ENCODE results near the gene ATXN7L1. TPM values are rescaled to one million over a fixed set of nuclear protein-coding genes. Genes with fewer than 3 reads are reported as not detected.
A peak's percentile ranks its signal among the peaks of the same experiment; 100 is the strongest.

The ATXN7L1 gene
- total RNA-seq, 2 experiments from 2014 or later = 3.7 to 4.4 TPM

GRCh38 chr7:105815576-105815975 lies 60.8 kb downstream of the ATXN7L1 start:
- peaks cover 3% of the 10 kb centered on the region for H3K36me3 Mint-ChIP-seq
- no peak overlapping the region for H3K27ac Mint-ChIP-seq
- no peaks in the 10 kb centered on the region for H3K27me3 Mint-ChIP-seq
- peaks cover 10% of the 10 kb centered on the region for H3K4me1 Mint-ChIP-seq
- no peak overlapping the region for H3K4me3 Mint-ChIP-seq
- H3K9me3 Mint-ChIP-seq = no peaks in the 10 kb centered on the region
- DNase-seq = no peak

GRCh38 chr7:105814481-105814880 lies 61.9 kb downstream of the ATXN7L1 start:
- Mint-ChIP-seq H3K36me3 (peaks cover 11% of the 10 kb centered on the region), H3K9me3 (peaks cover 4% of the 10 kb centered on the region), H3K27me3 (no peaks in the 10 kb centered on the region), H3K27ac (no peak overlapping the region), H3K4me3 (no peak overlapping the region), H3K4me1 (peaks cover 21% of the 10 kb centered on the region)
- DNase-seq = no peak

GRCh38 chr7:105811189-105811847 lies 65.1 kb downstream of the ATXN7L1 start:
- H3K27ac Mint-ChIP-seq = no peak overlapping the region
- peaks cover 4% of the 10 kb centered on the region for H3K9me3 Mint-ChIP-seq
- no peak overlapping the region for H3K4me3 Mint-ChIP-seq
- peaks cover 11% of the 10 kb centered on the region for H3K36me3 Mint-ChIP-seq
- DNase-seq = no peak
- H3K27me3 Mint-ChIP-seq = no peaks in the 10 kb centered on the region
- peaks cover 51% of the 10 kb centered on the region for H3K4me1 Mint-ChIP-seq

GRCh38 chr7:105810556-105810955 lies 65.8 kb downstream of the ATXN7L1 start:
- Mint-ChIP-seq H3K9me3 (peaks cover 4% of the 10 kb centered on the region), H3K4me1 (peaks cover 59% of the 10 kb centered on the region), H3K27ac (peak overlapping the region; percentile 71), H3K4me3 (no peak overlapping the region), H3K27me3 (no peaks in the 10 kb centered on the region), H3K36me3 (peaks cover 11% of the 10 kb centered on the region)
- no peak for DNase-seq

GRCh38 chr7:105808703-105809590 lies 67.5 kb downstream of the ATXN7L1 start:
- peak; percentile 84 for DNase-seq
- peaks cover 57% of the 10 kb centered on the region for H3K4me1 Mint-ChIP-seq
- H3K9me3 Mint-ChIP-seq = peaks cover 4% of the 10 kb centered on the region
- peak overlapping the region; percentile 23 for H3K4me3 Mint-ChIP-seq
- H3K27me3 Mint-ChIP-seq = no peaks in the 10 kb centered on the region
- peak overlapping the region; percentile 84 for H3K27ac Mint-ChIP-seq
- H3K36me3 Mint-ChIP-seq = peaks cover 11% of the 10 kb centered on the region

GRCh38 chr7:105808209-105808608 lies 68.2 kb downstream of the ATXN7L1 start:
- Mint-ChIP-seq H3K36me3 (peaks cover 10% of the 10 kb centered on the region), H3K4me1 (peaks cover 57% of the 10 kb centered on the region), H3K27ac (peak overlapping the region; percentile 84), H3K27me3 (no peaks in the 10 kb centered on the region), H3K9me3 (peaks cover 4% of the 10 kb centered on the region), H3K4me3 (peak overlapping the region; percentile 23)
- no peak for DNase-seq

GRCh38 chr7:105807448-105807762 lies 69.0 kb downstream of the ATXN7L1 start:
- peaks cover 61% of the 10 kb centered on the region for H3K4me1 Mint-ChIP-seq
- peaks cover 4% of the 10 kb centered on the region for H3K9me3 Mint-ChIP-seq
- no peaks in the 10 kb centered on the region for H3K27me3 Mint-ChIP-seq
- DNase-seq = no peak
- H3K36me3 Mint-ChIP-seq = peaks cover 10% of the 10 kb centered on the region
- peak overlapping the region; percentile 84 for H3K27ac Mint-ChIP-seq
- H3K4me3 Mint-ChIP-seq = no peak overlapping the region

GRCh38 chr7:105806592-105807447 lies 69.6 kb downstream of the ATXN7L1 start:
- peaks cover 8% of the 10 kb centered on the region for H3K36me3 Mint-ChIP-seq
- H3K4me1 Mint-ChIP-seq = peaks cover 64% of the 10 kb centered on the region
- H3K27me3 Mint-ChIP-seq = no peaks in the 10 kb centered on the region
- peak; percentile 76 for DNase-seq
- H3K27ac Mint-ChIP-seq = peak overlapping the region; percentile 84
- peaks cover 4% of the 10 kb centered on the region for H3K9me3 Mint-ChIP-seq
- H3K4me3 Mint-ChIP-seq = no peak overlapping the region

GRCh38 chr7:105805447-105806019 lies 70.9 kb downstream of the ATXN7L1 start:
- peaks cover 4% of the 10 kb centered on the region for H3K9me3 Mint-ChIP-seq

GRCh38 chr7:105803429-105803736 lies 73.0 kb downstream of the ATXN7L1 start:
- H3K4me1 Mint-ChIP-seq = peaks cover 62% of the 10 kb centered on the region
- no peak overlapping the region for H3K27ac Mint-ChIP-seq
- no peaks in the 10 kb centered on the region for H3K27me3 Mint-ChIP-seq
- H3K4me3 Mint-ChIP-seq = no peak overlapping the region
- no peaks in the 10 kb centered on the region for H3K9me3 Mint-ChIP-seq
- no peak for DNase-seq
- H3K36me3 Mint-ChIP-seq = no peaks in the 10 kb centered on the region

More at GRCh38 chr7:105805447-105806019, 70.9 kb downstream of the ATXN7L1 start:
- peaks cover 8% of the 10 kb centered on the region for H3K36me3 Mint-ChIP-seq
- no peak overlapping the region for H3K4me3 Mint-ChIP-seq
- no peak for DNase-seq
- H3K27ac Mint-ChIP-seq = no peak overlapping the region
- no peaks in the 10 kb centered on the region for H3K27me3 Mint-ChIP-seq
- peaks cover 67% of the 10 kb centered on the region for H3K4me1 Mint-ChIP-seq

GRCh38 chr7:105802604-105803428 lies 73.6 kb downstream of the ATXN7L1 start:
- H3K4me1 Mint-ChIP-seq = peaks cover 57% of the 10 kb centered on the region
- H3K27ac Mint-ChIP-seq = no peak overlapping the region
- no peak overlapping the region for H3K4me3 Mint-ChIP-seq
- H3K36me3 Mint-ChIP-seq = no peaks in the 10 kb centered on the region
- no peaks in the 10 kb centered on the region for H3K27me3 Mint-ChIP-seq
- no peak for DNase-seq
- no peaks in the 10 kb centered on the region for H3K9me3 Mint-ChIP-seq

- Mint-ChIP-seq H3K4me1 (peaks cover 52% of the 10 kb centered on the region), H3K27me3 (no peaks in the 10 kb centered on the region), H3K27ac (no peak overlapping the region), H3K36me3 (no peaks in the 10 kb centered on the region), H3K4me3 (no peak overlapping the region), H3K9me3 (no peaks in the 10 kb centered on the region)
- DNase-seq = no peak
Measured at GRCh38 chr7:105800849-105801534, 75.4 kb downstream of the ATXN7L1 start.

GRCh38 chr7:105800442-105800841 lies 76.0 kb downstream of the ATXN7L1 start:
- Mint-ChIP-seq H3K27ac (no peak overlapping the region), H3K36me3 (no peaks in the 10 kb centered on the region), H3K27me3 (no peaks in the 10 kb centered on the region), H3K4me3 (no peak overlapping the region), H3K4me1 (peaks cover 46% of the 10 kb centered on the region), H3K9me3 (no peaks in the 10 kb centered on the region)
- DNase-seq = no peak

- Mint-ChIP-seq H3K36me3 (no peaks in the 10 kb centered on the region), H3K4me3 (no peak overlapping the region), H3K4me1 (peaks cover 49% of the 10 kb centered on the region), H3K27me3 (no peaks in the 10 kb centered on the region), H3K27ac (no peak overlapping the region), H3K9me3 (no peaks in the 10 kb centered on the region)
- DNase-seq = no peak
Measured at GRCh38 chr7:105799677-105800076, 76.7 kb downstream of the ATXN7L1 start.
